Activated T-cell treated with anti-CD3 and anti-CD28 coated beads, Interleukin-2, amount 50 U/mL, for 48 hours (primary cell): ENCODE data around the gene CPVL.

Experiments
- DNase-seq, 2 experiments: peaks; one replicate each; pipeline ENCODE4 v3.0.0-alpha.2; 2020

The CPVL gene

DNA sequence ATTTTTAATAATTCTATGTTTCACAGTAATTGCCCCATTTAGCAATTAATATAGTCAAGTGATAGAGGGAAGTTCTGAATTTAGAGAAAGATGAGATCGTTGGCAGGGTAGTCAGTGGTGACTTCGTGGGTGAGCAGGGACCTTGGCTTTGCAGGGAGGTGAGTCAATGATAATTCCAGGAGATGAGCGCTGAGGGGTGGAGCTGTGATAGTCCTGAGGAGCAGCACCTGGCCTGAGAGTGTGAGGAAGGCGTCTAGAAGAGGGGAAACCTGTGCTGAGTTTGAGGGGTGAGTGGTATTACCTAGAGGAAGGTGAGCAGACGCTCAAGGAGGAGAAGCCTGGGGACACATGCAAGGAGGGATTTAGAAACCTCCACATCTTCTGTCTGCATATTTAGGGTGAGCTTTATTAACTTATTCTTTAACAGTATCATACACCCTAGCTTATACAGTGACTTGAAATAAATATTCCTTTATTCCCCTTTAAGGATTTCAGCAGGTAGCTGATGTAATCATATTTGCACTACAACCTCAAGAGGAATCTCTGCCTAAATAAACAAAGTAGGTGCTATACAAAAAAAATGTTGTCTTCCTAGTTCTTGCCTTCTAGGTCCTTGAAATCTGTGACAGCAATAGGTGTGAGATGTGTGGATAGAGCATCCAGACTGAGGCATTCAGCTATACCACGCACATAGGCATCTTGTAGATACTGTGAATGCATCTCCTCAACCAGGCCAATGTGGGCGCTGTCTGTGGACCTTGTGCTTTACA, 186.1 kb downstream of the CPVL start:
- DNase-seq, result no peak

DNA sequence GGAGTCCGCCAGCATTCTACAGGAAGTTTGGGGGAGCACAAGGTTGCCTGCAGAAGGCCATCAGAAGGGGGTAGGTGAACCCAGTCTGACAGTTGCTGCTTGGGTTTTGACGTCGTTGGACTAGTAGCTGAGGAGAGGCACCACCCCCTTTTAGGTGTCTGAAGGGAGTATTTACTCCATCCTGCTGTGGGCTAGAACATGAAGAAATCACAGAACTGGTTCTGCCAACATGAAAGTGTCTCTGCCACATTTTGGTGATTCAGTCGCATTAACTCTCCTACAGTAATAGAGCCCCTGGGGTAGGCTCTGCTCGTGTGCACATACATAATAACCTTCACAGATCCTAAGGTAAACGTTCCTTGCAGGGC, 187.4 kb downstream of the CPVL start:
- DNase-seq, result no peak

DNA sequence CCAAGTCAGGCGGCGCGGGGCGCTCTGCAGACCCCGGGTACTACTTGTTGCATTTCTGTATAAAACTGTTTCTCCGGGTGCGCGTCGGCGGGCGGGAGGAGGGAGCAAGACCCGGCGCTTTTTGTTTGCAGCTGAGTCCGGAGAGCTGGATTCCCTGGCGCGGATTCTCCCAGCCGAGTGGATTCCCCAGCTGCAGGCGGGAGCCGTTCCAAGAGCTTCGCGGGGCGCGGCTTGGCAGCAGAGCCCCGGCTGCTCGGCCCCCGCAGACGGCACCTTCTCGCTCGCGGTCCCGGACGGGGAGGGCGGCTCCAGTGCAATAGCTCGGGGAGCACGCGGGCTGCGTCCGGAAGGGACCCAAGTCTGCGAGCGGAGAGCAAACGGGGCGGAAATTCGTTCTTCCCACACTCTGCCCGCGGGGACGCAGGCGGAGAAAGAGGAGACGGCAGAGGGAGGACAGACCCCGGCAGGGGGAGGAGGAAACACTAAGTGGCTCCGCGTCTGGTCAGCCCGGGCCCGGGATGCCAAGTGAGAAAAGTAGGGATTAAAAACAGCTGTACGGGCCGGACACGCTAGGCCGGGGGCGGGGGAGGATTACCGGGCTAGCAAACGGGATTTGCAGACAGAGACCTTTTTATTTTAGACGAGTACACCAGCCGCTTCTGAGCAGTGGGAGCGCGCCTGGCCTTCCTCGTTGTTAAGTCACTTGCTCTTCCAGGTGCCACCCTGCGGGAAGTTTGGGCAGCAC, 187.9 kb downstream of the CPVL start, which contains the start of gene TRIL:
TRIL (minus strand) TSS at position 96 of the 745 bp plus-strand sequence. CDS start 284 bp downstream, outside the sequence.
- peak; percentile 24 to 27 for DNase-seq

DNA sequence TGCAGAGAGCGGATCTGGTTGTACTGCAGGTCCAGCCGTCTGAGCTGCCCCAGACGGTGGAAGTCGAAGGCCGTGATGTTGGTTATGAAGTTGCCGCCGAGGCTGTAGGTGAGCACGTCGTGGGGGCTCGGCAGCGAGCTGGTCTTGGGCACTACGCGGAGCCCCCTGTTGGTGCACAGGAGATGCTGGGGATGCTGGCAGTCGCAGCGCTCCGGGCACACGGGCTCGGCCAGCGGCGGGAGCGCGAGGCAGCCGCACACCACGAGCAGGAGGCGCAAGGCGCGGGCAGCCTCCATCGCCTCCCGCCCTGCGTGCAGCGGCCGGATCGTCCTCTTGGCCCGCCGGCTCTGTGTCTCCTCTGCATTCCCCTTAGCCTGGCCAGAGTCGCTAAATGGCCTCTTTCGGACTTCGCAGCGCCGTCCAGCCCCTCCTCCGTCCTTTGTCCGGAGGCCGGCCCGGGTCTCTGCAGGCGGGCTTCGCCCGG, 188.5 kb downstream of the CPVL start:
- no peak for DNase-seq

DNA sequence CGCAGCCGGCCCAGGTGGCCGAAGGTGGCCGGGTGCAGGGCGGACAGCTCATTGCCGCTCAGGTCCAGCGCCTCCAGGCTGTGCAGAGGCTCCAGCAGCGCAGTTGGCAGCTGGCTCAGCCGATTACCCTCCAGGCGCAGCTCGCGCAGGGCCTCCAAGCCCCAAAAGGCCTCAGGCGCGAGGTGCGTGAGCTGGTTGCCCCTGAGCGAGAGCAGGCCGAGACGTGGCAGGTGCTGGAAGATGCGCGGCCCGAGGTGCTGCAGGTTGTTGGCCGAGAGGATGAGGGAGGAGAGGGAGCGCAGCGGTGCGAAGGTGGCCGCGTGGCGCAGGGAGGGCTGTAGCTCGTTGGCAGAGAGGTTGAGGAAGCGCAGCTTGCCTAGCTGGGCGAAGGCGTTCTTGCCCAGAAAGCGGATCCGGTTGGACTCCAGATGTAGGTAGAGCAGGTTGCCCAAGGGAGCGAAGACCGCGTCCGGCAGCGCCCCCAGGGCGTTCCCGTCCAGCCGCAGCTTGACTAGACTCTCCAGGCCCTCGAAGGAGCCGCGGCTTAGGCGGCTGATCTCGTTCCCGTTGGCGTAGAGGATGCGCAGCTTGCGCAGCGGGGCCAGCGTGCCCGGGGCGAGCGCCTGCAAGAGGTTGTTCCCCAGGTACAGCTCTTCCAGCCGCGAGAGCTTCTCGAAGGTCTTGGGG, 189.1 kb downstream of the CPVL start:
- DNase-seq, result peak; percentile 50 to 56

- peak in 1 of 2 experiments; percentile 62 for DNase-seq
These were observed 189.7 kb downstream of the CPVL start for GRCh38 chr7:28956608-28957063.

GRCh38 chr7:28955718-28956607, 190.4 kb downstream of the CPVL start:
- DNase-seq, result peak; percentile 41 to 66

DNA sequence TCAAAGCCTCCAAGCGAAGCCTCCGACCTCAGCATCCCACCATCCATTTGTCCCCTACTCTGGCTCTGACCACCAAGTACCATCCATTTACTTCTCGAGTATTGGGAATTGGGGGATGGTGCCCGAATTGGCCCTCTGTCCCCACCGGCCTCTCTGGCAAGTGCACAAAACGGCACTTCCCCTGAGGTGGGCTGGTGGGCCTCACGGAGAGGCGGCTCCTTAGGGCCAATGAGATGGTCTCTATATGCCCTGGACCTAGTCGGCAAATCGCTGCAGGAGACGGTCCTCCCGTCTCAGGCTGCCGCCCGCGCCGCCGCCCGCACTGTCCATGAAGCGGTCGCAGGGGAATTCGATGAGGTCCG, 191.0 kb downstream of the CPVL start:
- DNase-seq, result peak in 1 of 2 experiments; percentile 18

GRCh38 chr7:28954946-28955345, 191.4 kb downstream of the CPVL start:
- DNase-seq, result no peak

DNA sequence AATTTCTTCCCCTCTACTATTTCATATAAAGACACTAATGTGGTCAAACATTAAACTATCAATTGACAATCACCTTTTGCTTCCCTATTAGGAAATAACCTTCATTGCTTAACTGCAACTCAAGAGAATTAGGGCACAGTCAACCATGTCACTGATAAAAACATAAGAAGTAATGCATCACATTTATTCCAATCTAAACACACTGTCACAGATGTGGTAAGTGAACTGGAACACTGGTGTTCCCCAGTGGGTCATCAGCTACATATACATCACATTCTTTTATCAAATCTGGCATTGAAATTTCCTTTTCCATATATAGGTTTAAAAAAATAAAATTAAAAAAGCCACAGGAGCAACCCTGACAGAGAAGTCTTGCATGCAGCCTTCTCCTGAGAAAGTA, 191.9 kb downstream of the CPVL start:
- no peak for DNase-seq

- no peak for DNase-seq
These were observed 192.7 kb downstream of the CPVL start for GRCh38 chr7:28953633-28954032.
